GM12878 (cell line): ENCODE data around the gene IPPK. TPM values are rescaled to one million over a fixed set of nuclear protein-coding genes. Genes with fewer than 3 reads are reported as not detected.

Experiments
- ATAC-seq: fragments of 200-7000 bp; cut with Tn5 transposase; 3 replicates; pipeline ENCODE4 v1.9.1; 2020; ENCODE audit warnings: mild to moderate bottlenecking, moderate library complexity
- BruUV-seq: library from RNA; stranded (reverse); fragments of 400-500 nt; replicated peaks from 2 replicates; lab custom pipeline; 2021; lab: Mats Ljungman, UMichigan
- CTCF ChIA-PET: fragments of 300-600 bp; sonication (Branson Sonifier 250); formaldehyde crosslinking; extraction: SDS; loops from one replicate; lab custom pipeline; 2021; ENCODE audit warnings: inconsistent platforms; lab: Yijun Ruan, JAX
- POLR2A ChIA-PET: fragments of 350-600 bp; formaldehyde crosslinking; extraction: SDS; loops from one replicate; lab custom pipeline; 2021; ENCODE audit warnings: inconsistent platforms; lab: Charles Lee
- RAD21 ChIA-PET: fragments of 300-600 bp; sonication (Branson Sonifier 250); formaldehyde crosslinking; loops from one replicate; lab custom pipeline; 2023; ENCODE audit warnings: antibody characterized with exemption; ENCODE audit not compliant: unreplicated experiment; lab: Charles Lee
- SMC1A ChIA-PET: fragments of 300-600 bp; sonication (Branson Sonifier 250); formaldehyde crosslinking; loops from one replicate; lab custom pipeline; 2023; ENCODE audit not compliant: unreplicated experiment, uncharacterized antibody; lab: Charles Lee
- DNase-seq: peaks from one replicate; pipeline ENCODE4 v3.0.0-alpha.2; 2011; ENCODE audit warnings: low read depth, low spot score
- FAIRE-seq: peaks from 3 replicates; lab custom pipeline; 2011; peaks lifted over from hg19 to GRCh38; lab: Jason Lieb, UNC
- H2AFZ ChIP-seq: 2 replicates; pipeline ENCODE4 v1.6.0; 2011; ENCODE audit warnings: low read depth, low read length, control low read depth; ENCODE audit not compliant: control insufficient read depth
- H3K27ac ChIP-seq: 2 replicates; pipeline ENCODE4 v1.5.1; 2011; ENCODE audit warnings: control low read depth; ENCODE audit not compliant: control insufficient read depth, insufficient read depth
- H3K27me3 ChIP-seq, 2 experiments: replicated peaks in 1 of 2; 2 replicates each; pipeline versions ENCODE4 v1.6.0 to v1.6.1; 2011; ENCODE audit warnings: low read length in 1 of 2; ENCODE audit not compliant: control insufficient read depth in 2 of 2, insufficient read depth in 2 of 2
- H3K36me3 ChIP-seq, 2 experiments: 2 replicates each; pipeline ENCODE4 v1.5.1; 2011; ENCODE audit warnings: low read length in 1 of 2; ENCODE audit not compliant: control insufficient read depth in 2 of 2, insufficient read depth in 2 of 2
- H3K4me1 ChIP-seq: 2 replicates; pipeline ENCODE4 v1.6.1; 2011; ENCODE audit warnings: mild to moderate bottlenecking, low read length, moderate library complexity, mixed read lengths; ENCODE audit not compliant: control insufficient read depth, insufficient read depth
- H3K4me2 ChIP-seq: 2 replicates; pipeline ENCODE4 v1.6.0; 2011; ENCODE audit warnings: control low read depth; ENCODE audit not compliant: control insufficient read depth, insufficient read depth
- H3K4me3 ChIP-seq: fragments of 200-600 bp; sonication (generic); 2 replicates; pipeline ENCODE4 v1.5.1; 2016
- H3K79me2 ChIP-seq: 2 replicates; pipeline ENCODE4 v1.6.0; 2011; ENCODE audit warnings: low read length; ENCODE audit not compliant: control insufficient read depth, insufficient read depth
- H3K9ac ChIP-seq: 2 replicates; pipeline ENCODE4 v1.8.0; 2011; ENCODE audit warnings: low read length, control low read depth, mixed read lengths; ENCODE audit not compliant: control insufficient read depth, insufficient read depth
- H3K9me3 ChIP-seq: replicated peaks from 3 replicates; pipeline ENCODE4 v1.5.1; 2011; ENCODE audit warnings: mild to moderate bottlenecking, low read length; ENCODE audit not compliant: control insufficient read depth, insufficient read depth
- H4K20me1 ChIP-seq: 2 replicates; pipeline ENCODE4 v1.6.0; 2011; ENCODE audit not compliant: control insufficient read depth, insufficient read depth
- ATF3 ChIP-seq: IDR thresholded peaks from 2 replicates; pipeline ENCODE4 v1.6.1; 2011; ENCODE audit warnings: low read depth, mild to moderate bottlenecking, low read length, moderate library complexity, borderline replicate concordance; ENCODE audit errors: extremely low read depth
- JUND ChIP-seq: IDR thresholded peaks from 2 replicates; pipeline ENCODE4 v1.6.1; 2012; ENCODE audit warnings: low read depth, mild to moderate bottlenecking, low read length, improper control_type of control experiment, moderate library complexity
- KDM1A ChIP-seq: fragments of 200-600 bp; sonication (generic); IDR thresholded peaks from 2 replicates; pipeline ENCODE4 v1.6.1; 2016; ENCODE audit warnings: borderline replicate concordance
- ZBTB33 ChIP-seq: fragments of 450-650 bp; IDR thresholded peaks from 2 replicates; pipeline ENCODE4 v1.6.1; 2017; ENCODE audit warnings: mild to moderate bottlenecking
- ZZZ3 ChIP-seq: IDR thresholded peaks from 2 replicates; pipeline ENCODE4 v1.6.1; 2011; ENCODE audit warnings: low read depth; ENCODE audit not compliant: control insufficient read depth, insufficient read length
- WGBS: methylation state at CpG from one replicate; pipeline ENCODE4 v1.1.6; 2016; ENCODE audit warnings: low lambda C conversion rate; ENCODE audit not compliant: insufficient replicate concordance, insufficient coverage; ENCODE audit errors: missing lambda C conversion rate; 5-methylcytosine and 5-hydroxymethylcytosine counted together
- in situ Hi-C: fragments of 300-500 bp; cut with MboI; formaldehyde crosslinking; loops from 9 replicates; pipeline ENCODE4 v1.14.3; 2018; ENCODE audit warnings: mixed read lengths
- intact Hi-C: fragments of 100-400 bp; cut with micrococcal nuclease; formaldehyde crosslinking; loops from one replicate; pipeline ENCODE4 v1.14.2; 2022; ENCODE audit not compliant: unreplicated experiment
- polyA plus RNA-seq, 11 experiments: library from polyadenylated mRNA; depleted of rRNA in 4 of 11; unstranded in 6 of 11; stranded (reverse) in 5 of 11; fragments of >200 nt; fragmentation: Nextera tagmentation in 4 of 11; fragmentation: Illumina TruSeq in 1 of 11; extraction: Ambion mirVana in 4 of 11; extraction: Trizol in 1 of 11; gene quantifications; 1 replicate in 1 of 11; 2 replicates in 10 of 11; pipeline versions ENCODE4 v1.2.1 to v1.2.3, GENCODE V29; 2011 to 2016; ENCODE audit warnings: inconsistent platforms in 2 of 11, missing spikeins in 2 of 11, low read depth in 1 of 11
- total RNA-seq, 4 experiments: library from RNA; depleted of rRNA in 3 of 4; stranded (reverse); fragments of >200 nt in 3 of 4; fragmentation: Illumina TruSeq in 1 of 4; extraction: Trizol in 1 of 4; gene quantifications; 2 replicates each; pipeline versions ENCODE4 v1.2.1 to v1.2.3, GENCODE V29; 2013 to 2021

IPPK gene
- total and polyA plus RNA-seq, 10 of the 15 experiments (the other 5 are each of a cell fraction or from before 2014, with no cell fraction given), result 2.1 to 22.1 (median 11.4) TPM

- no peak overlapping the region for H3K9ac ChIP-seq
- intact Hi-C loops (no loop called here), in situ Hi-C loops (no loop called here)
- peaks cover 0 to 16% of the 10 kb centered on the region in 2 experiments for H3K36me3 ChIP-seq
- no peak overlapping the region for H3K4me3 ChIP-seq
- RAD21 ChIA-PET, result no interaction called here
- H3K27me3 ChIP-seq, result no peaks in the 10 kb centered on the region
- no peak for TF ChIP-seq ATF3
- TF ChIP-seq ZZZ3, result no peak
- no peak for TF ChIP-seq ZBTB33
- TF ChIP-seq KDM1A, result no peak
- no peak for TF ChIP-seq JUND
- no TSS peak for BruUV-seq
- H3K79me2 ChIP-seq, result no peaks in the 10 kb centered on the region
- DNase-seq, result no peak
- whole genome bisulfite sequencing, result 94% methylated on average over 31 of the region's 32 CpGs
- no peak for FAIRE-seq
- H2AFZ ChIP-seq, result no peak overlapping the region
- POLR2A ChIA-PET, result no interaction called here
- H3K4me2 ChIP-seq, result no peak overlapping the region
- H4K20me1 ChIP-seq, result no peaks in the 10 kb centered on the region
- SMC1A ChIA-PET, result no interaction called here
- ATAC-seq, result no peak
- H3K27ac ChIP-seq, result no peak overlapping the region
- CTCF ChIA-PET, result no interaction called here
- H3K9me3 ChIP-seq, result no peaks in the 10 kb centered on the region
- no peaks in the 10 kb centered on the region; the same call in 1 of the 2 replicates for H3K4me1 ChIP-seq
Measured at GRCh38 chr9:92610470-92611420, 59.2 kb downstream of the IPPK start.
